CD14-positive monocyte (primary cell): Measurements from ENCODE around the gene RERE. TPM values are rescaled to one million over a fixed set of nuclear protein-coding genes. Genes with fewer than 3 reads are reported as not detected.

ENCODE experiments used
- DNase-seq, 3 donors: peaks; one replicate each; pipeline ENCODE4 v3.0.0-alpha.2; 2011 to 2022
- H2AFZ ChIP-seq: 2 replicates; pipeline ENCODE4 v1.6.0; 2012; ENCODE audit warnings: mild to moderate bottlenecking, low read depth, low read length, inconsistent platforms; ENCODE audit not compliant: insufficient read depth, poor library complexity, severe bottlenecking
- H3K27ac ChIP-seq, 2 donors: 1 replicate in 1 of 2; 2 replicates in 1 of 2; pipeline ENCODE4 v1.5.1; 2012 to 2013; ENCODE audit warnings: low read length in 2 of 2, control low read depth in 1 of 2, inconsistent platforms in 1 of 2, low read depth in 1 of 2, mild to moderate bottlenecking in 1 of 2
- H3K27me3 ChIP-seq, 2 donors: one replicate each; pipeline versions ENCODE4 v1.6.0 to v1.6.1; 2011 to 2013; ENCODE audit warnings: low read length in 2 of 2; ENCODE audit not compliant: control insufficient read depth in 2 of 2, insufficient read depth in 2 of 2
- H3K36me3 ChIP-seq, 2 donors: replicated peaks in 1 of 2; 1 replicate in 1 of 2; 2 replicates in 1 of 2; pipeline versions ENCODE4 v1.5.1 to v1.6.1; 2012 to 2013; ENCODE audit warnings: low read length in 2 of 2, control low read depth in 1 of 2, inconsistent platforms in 1 of 2, mild to moderate bottlenecking in 1 of 2; ENCODE audit not compliant: insufficient read depth in 2 of 2, control insufficient read depth in 1 of 2
- H3K4me1 ChIP-seq, 2 donors: 1 replicate in 1 of 2; 2 replicates in 1 of 2; pipeline versions ENCODE4 v1.5.1 to v1.6.1; 2012 to 2013; ENCODE audit warnings: low read length in 2 of 2, control low read depth in 1 of 2, inconsistent platforms in 1 of 2, mild to moderate bottlenecking in 1 of 2, moderate library complexity in 1 of 2; ENCODE audit not compliant: insufficient read depth in 2 of 2, control insufficient read depth in 1 of 2
- H3K4me2 ChIP-seq: replicated peaks from 2 replicates; pipeline ENCODE3; 2012; ENCODE audit warnings: low read length, moderate library complexity, mild to moderate bottlenecking; ENCODE audit not compliant: poor library complexity, severe bottlenecking; ENCODE audit errors: extremely low read depth
- H3K4me3 ChIP-seq, 3 experiments: fragments of 200-600 bp in 1 of 3; sonication (generic) in 1 of 3; replicated peaks in 1 of 3; 1 replicate in 2 of 3; 2 replicates in 1 of 3; pipeline ENCODE4 v1.5.1; 2011 to 2013; ENCODE audit warnings: low read length in 3 of 3, mild to moderate bottlenecking in 3 of 3, control low read depth in 2 of 3, low read depth in 2 of 3, inconsistent platforms in 1 of 3, moderate library complexity in 1 of 3
- H3K79me2 ChIP-seq: 2 replicates; pipeline ENCODE4 v1.6.0; 2012; ENCODE audit warnings: mild to moderate bottlenecking, control low read depth, inconsistent platforms, low read length, moderate library complexity; ENCODE audit not compliant: insufficient read depth
- H3K9ac ChIP-seq: 2 replicates; pipeline ENCODE4 v1.6.0; 2017; ENCODE audit warnings: low read length, mild to moderate bottlenecking; ENCODE audit not compliant: insufficient read depth, poor library complexity, severe bottlenecking
- H3K9me3 ChIP-seq, 2 donors: replicated peaks in 1 of 2; 1 replicate in 1 of 2; 2 replicates in 1 of 2; pipeline versions ENCODE4 v1.5.1 to v1.6.1; 2012 to 2013; ENCODE audit warnings: low read length in 2 of 2, control low read depth in 1 of 2; ENCODE audit not compliant: control insufficient read depth in 1 of 2, insufficient read depth in 1 of 2
- H4K20me1 ChIP-seq: 2 replicates; pipeline ENCODE4 v1.6.0; 2012; ENCODE audit warnings: mild to moderate bottlenecking, low read length, control low read depth, moderate library complexity; ENCODE audit not compliant: insufficient read depth
- H3K27ac Mint-ChIP-seq, 7 donors: one replicate each; pipeline ENCODE4 v1.8.0; 2020; ENCODE audit warnings: mild to moderate bottlenecking in 7 of 7, mixed read lengths in 7 of 7, moderate library complexity in 6 of 7, inconsistent platforms in 2 of 7
- H3K27me3 Mint-ChIP-seq, 3 donors: one replicate each; pipeline ENCODE4 v1.8.0; 2021 to 2022; ENCODE audit warnings: low read depth in 3 of 3, mild to moderate bottlenecking in 3 of 3, mixed read lengths in 3 of 3, moderate library complexity in 3 of 3, inconsistent platforms in 1 of 3
- H3K36me3 Mint-ChIP-seq, 2 donors: one replicate each; pipeline ENCODE4 v1.8.0; 2020; ENCODE audit warnings: mixed read lengths in 2 of 2, inconsistent platforms in 1 of 2, mild to moderate bottlenecking in 1 of 2
- H3K4me1 Mint-ChIP-seq: one replicate; pipeline ENCODE4 v1.8.0; 2020; ENCODE audit warnings: mild to moderate bottlenecking, mixed read lengths
- H3K4me3 Mint-ChIP-seq, 2 donors: one replicate each; pipeline ENCODE4 v1.8.0; 2020; ENCODE audit warnings: mild to moderate bottlenecking in 2 of 2, mixed read lengths in 2 of 2, moderate library complexity in 1 of 2
- H3K9me3 Mint-ChIP-seq, 7 donors: one replicate each; pipeline ENCODE4 v1.8.0; 2020 to 2022; ENCODE audit warnings: mixed read lengths in 7 of 7, mild to moderate bottlenecking in 6 of 7, moderate library complexity in 6 of 7, inconsistent platforms in 2 of 7
- CTCF ChIP-seq: fragments of 200-600 bp; IDR thresholded peaks from one replicate; pipeline ENCODE4 v1.8.0; 2022; ENCODE audit warnings: antibody characterized with exemption, mild to moderate bottlenecking
- WGBS: methylation state at CpG from one replicate; pipeline ENCODE4 v1.1.5; 2013; ENCODE audit warnings: missing lambda C conversion rate; ENCODE audit not compliant: insufficient coverage; 5-methylcytosine and 5-hydroxymethylcytosine counted together
- intact Hi-C, 2 donors: fragments of 100-400 bp; cut with micrococcal nuclease; formaldehyde crosslinking; loops; one replicate each; pipeline versions ENCODE4 v1.15.0 to v1.15.1; 2023
- polyA plus RNA-seq, 3 donors: library from polyadenylated mRNA; depleted of rRNA in 1 of 3; unstranded in 2 of 3; stranded (reverse) in 1 of 3; fragments of 300-500 nt in 2 of 3; fragments of >200 nt in 1 of 3; fragmentation: Illumina TruSeq in 2 of 3; gene quantifications; 1 replicate in 2 of 3; 2 replicates in 1 of 3; pipeline ENCODE4 v1.2.3, GENCODE V29; 2012 to 2021

The RERE gene
- polyA plus RNA-seq, 3 donors = 1.2 to 19.4 (median 3.8) TPM

- Mint-ChIP-seq H3K9me3 (no peaks in the 10 kb centered on the region), H3K27me3 (peaks cover 0 to 2% (median 0%) of the 10 kb centered on the region in 3 donors), H3K4me3 (no peak overlapping the region), H3K4me1 (peaks cover 15% of the 10 kb centered on the region), H3K36me3 (no peaks in the 10 kb centered on the region), H3K27ac (no peak overlapping the region)
- no peak overlapping the region for H3K4me3 ChIP-seq
- no peak overlapping the region for H2AFZ ChIP-seq
- H3K9me3 ChIP-seq = no peaks in the 10 kb centered on the region
- 95% methylated on average over 4 of the region's 8 CpGs for WGBS
- H3K9ac ChIP-seq = no peak overlapping the region
- no peak for DNase-seq
- no peaks in the 10 kb centered on the region for H4K20me1 ChIP-seq
- H3K27me3 ChIP-seq = no peaks in the 10 kb centered on the region
- intact Hi-C loops = no loop called here
- no peak for TF ChIP-seq CTCF
- H3K79me2 ChIP-seq = peaks cover 5% of the 10 kb centered on the region
- peaks cover 0 to 11% of the 10 kb centered on the region in 2 donors for H3K4me1 ChIP-seq
- no peak overlapping the region for H3K4me2 ChIP-seq
- H3K36me3 ChIP-seq = no peaks in the 10 kb centered on the region
- no peak overlapping the region for H3K27ac ChIP-seq
These were observed 97.1 kb downstream of the RERE start for GRCh38 chr1:8720347-8720746.

GRCh38 chr1:8718850-8719361, 98.5 kb downstream of the RERE start:
- Histone ChIP-seq H3K27me3 (no peaks in the 10 kb centered on the region), H3K79me2 (peaks cover 5% of the 10 kb centered on the region), H3K36me3 (no peaks in the 10 kb centered on the region), H4K20me1 (no peaks in the 10 kb centered on the region), H3K4me1 (peaks cover 0 to 11% of the 10 kb centered on the region in 2 donors), H3K4me3 (no peak overlapping the region), H2AFZ (no peak overlapping the region), H3K4me2 (no peak overlapping the region), H3K9ac (no peak overlapping the region), H3K9me3 (no peaks in the 10 kb centered on the region), H3K27ac (no peak overlapping the region)
- H3K27me3 Mint-ChIP-seq = peaks cover 0 to 4% (median 0%) of the 10 kb centered on the region in 3 donors
- H3K9me3 Mint-ChIP-seq = no peaks in the 10 kb centered on the region
- no peak overlapping the region for H3K4me3 Mint-ChIP-seq
- H3K27ac Mint-ChIP-seq = no peak overlapping the region
- intact Hi-C loops = no loop called here
- peaks cover 18% of the 10 kb centered on the region for H3K4me1 Mint-ChIP-seq
- no CpG with 5 or more reads among the region's 3 CpGs for WGBS
- H3K36me3 Mint-ChIP-seq = no peaks in the 10 kb centered on the region
- no peak for TF ChIP-seq CTCF
- no peak for DNase-seq
